Naive thymus-derived CD4-positive, alpha-beta T cell (primary cell): Measurements from ENCODE around the gene CNOT2. TPM values are rescaled to one million over a fixed set of nuclear protein-coding genes. Genes with fewer than 3 reads are reported as not detected.

Experiments used
- ATAC-seq: fragments of 150-1000 bp; cut with Tn5 transposase; 2 replicates; pipeline ENCODE4 v1.10.0; 2021; ENCODE audit warnings: mild to moderate bottlenecking, moderate library complexity
- CTCF ChIA-PET: fragments of 350-600 bp; sonication (Branson Sonifier 250); formaldehyde crosslinking; loops from one replicate; lab custom pipeline; 2021; ENCODE audit warnings: antibody characterized with exemption; lab: Charles Lee
- POLR2A ChIA-PET: fragments of 350-600 bp; sonication (Branson Sonifier 250); formaldehyde crosslinking; loops from one replicate; lab custom pipeline; 2021; ENCODE audit warnings: antibody characterized with exemption, inconsistent platforms; lab: Charles Lee
- DNase-seq, 9 donors: peaks; one replicate each; pipeline versions ENCODE4 v3.0.0 to v3.0.0-alpha.2; 2020 to 2022; ENCODE audit warnings: mixed read lengths in 1 of 9
- H3K27ac ChIP-seq: one replicate; pipeline ENCODE4 v1.7.0; 2013; ENCODE audit warnings: mild to moderate bottlenecking, low read depth, low read length, moderate library complexity
- H3K27me3 ChIP-seq, 2 donors: one replicate each; pipeline ENCODE4 v1.7.0; 2013; ENCODE audit warnings: low read length in 2 of 2, mild to moderate bottlenecking in 2 of 2, moderate library complexity in 2 of 2; ENCODE audit not compliant: control insufficient read depth in 2 of 2, insufficient read depth in 2 of 2
- H3K36me3 ChIP-seq, 3 experiments: 1 replicate in 2 of 3; 2 replicates in 1 of 3; pipeline ENCODE4 v1.7.0; 2013; ENCODE audit warnings: low read length in 3 of 3, mild to moderate bottlenecking in 3 of 3, moderate library complexity in 1 of 3; ENCODE audit not compliant: insufficient read depth in 3 of 3, control insufficient read depth in 2 of 3
- H3K4me1 ChIP-seq, 2 donors: one replicate each; pipeline ENCODE4 v1.7.0; 2013; ENCODE audit warnings: low read length in 2 of 2, mild to moderate bottlenecking in 2 of 2, moderate library complexity in 1 of 2; ENCODE audit not compliant: control insufficient read depth in 2 of 2, insufficient read depth in 2 of 2
- H3K4me3 ChIP-seq: 2 replicates; pipeline ENCODE4 v1.7.0; 2013; ENCODE audit warnings: mild to moderate bottlenecking, low read length
- H3K9me3 ChIP-seq, 3 experiments: 1 replicate in 2 of 3; 2 replicates in 1 of 3; pipeline ENCODE4 v1.7.0; 2013; ENCODE audit warnings: low read length in 3 of 3; ENCODE audit not compliant: control insufficient read depth in 2 of 3
- H3K27ac Mint-ChIP-seq, 9 donors: one replicate each; pipeline ENCODE4 v1.8.0; 2020 to 2022; ENCODE audit warnings: mixed read lengths in 9 of 9, mild to moderate bottlenecking in 8 of 9, moderate library complexity in 5 of 9, inconsistent platforms in 2 of 9
- H3K27me3 Mint-ChIP-seq, 5 donors: one replicate each; pipeline ENCODE4 v1.8.0; 2021 to 2022; ENCODE audit warnings: mixed read lengths in 5 of 5, mild to moderate bottlenecking in 1 of 5
- H3K36me3 Mint-ChIP-seq, 5 donors: one replicate each; pipeline ENCODE4 v1.8.0; 2020 to 2022; ENCODE audit warnings: mixed read lengths in 5 of 5, mild to moderate bottlenecking in 3 of 5, inconsistent platforms in 1 of 5
- H3K4me1 Mint-ChIP-seq, 7 donors: one replicate each; pipeline ENCODE4 v1.8.0; 2020 to 2022; ENCODE audit warnings: mixed read lengths in 7 of 7, mild to moderate bottlenecking in 3 of 7, inconsistent platforms in 1 of 7
- H3K4me3 Mint-ChIP-seq, 10 donors: one replicate each; pipeline ENCODE4 v1.8.0; 2020 to 2022; ENCODE audit warnings: mild to moderate bottlenecking in 10 of 10, mixed read lengths in 10 of 10, moderate library complexity in 6 of 10, inconsistent platforms in 2 of 10
- H3K9me3 Mint-ChIP-seq, 11 donors: one replicate each; pipeline ENCODE4 v1.8.0; 2020 to 2022; ENCODE audit warnings: mixed read lengths in 11 of 11, mild to moderate bottlenecking in 4 of 11, inconsistent platforms in 1 of 11, moderate library complexity in 1 of 11
- intact Hi-C, 2 donors: fragments of 100-400 bp; cut with micrococcal nuclease; formaldehyde crosslinking; loops; one replicate each; pipeline ENCODE4 v1.15.1; 2023
- polyA plus RNA-seq, 2 donors: library from polyadenylated mRNA; unstranded; fragments of 300-500 nt; fragmentation: Illumina TruSeq; gene quantifications; one replicate each; pipeline ENCODE4 v1.2.3, GENCODE V29; 2021
- total RNA-seq, 6 experiments: library from RNA in 5 of 6; stranded (reverse) in 5 of 6; gene quantifications; 1 replicate in 5 of 6; 2 replicates in 1 of 6; pipeline ENCODE4 v1.2.3 and lab custom pipeline; 2021 to 2026

CNOT2 gene
- total and polyA plus RNA-seq, 7 experiments from 2014 or later: 76.2 to 144 (median 116) TPM

DNA sequence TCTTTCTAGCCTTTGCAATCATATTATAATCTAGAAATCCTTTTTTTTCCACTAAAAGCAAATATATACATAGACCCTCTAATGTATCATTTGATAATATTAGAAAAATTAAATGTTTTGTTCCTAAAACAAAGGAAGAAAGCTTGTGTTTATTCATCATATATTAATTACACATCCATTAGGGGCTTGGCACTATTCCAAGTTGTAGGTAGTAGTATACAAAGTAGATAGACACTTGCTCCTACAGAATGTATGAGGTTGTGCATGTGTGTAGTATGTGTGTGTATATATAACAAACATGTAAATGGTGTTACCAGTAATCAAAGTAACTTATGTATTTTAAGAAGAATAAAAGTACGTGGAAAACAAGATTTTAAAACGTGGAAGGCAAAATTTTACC lies 107.8 kb downstream of the CNOT2 start:
- Histone ChIP-seq H3K9me3 (no peaks in the 10 kb centered on the region), H3K27me3 (no peaks in the 10 kb centered on the region), H3K4me3 (no peak overlapping the region), H3K27ac (no peak overlapping the region), H3K4me1 (no peaks in the 10 kb centered on the region), H3K36me3 (peaks cover 0 to 10% (median 6%) of the 10 kb centered on the region in 3 experiments)
- Mint-ChIP-seq H3K4me3 (no peak overlapping the region), H3K36me3 (peaks cover 0 to 20% (median 8%) of the 10 kb centered on the region in 5 donors), H3K4me1 (peaks cover 0 to 21% (median 14%) of the 10 kb centered on the region in 7 donors), H3K9me3 (no peaks in the 10 kb centered on the region), H3K27me3 (no peaks in the 10 kb centered on the region), H3K27ac (no peak overlapping the region)
- CTCF ChIA-PET: no interaction called here
- POLR2A ChIA-PET: no interaction called here
- intact Hi-C loops: loop anchor here in 1 of 2 donors (2.0 to 5.0 kb wide), 2 partner anchors 14 to 44 kb away; no protein-coding TSS in a partner anchor
- ATAC-seq (no peak), DNase-seq (no peak)

GRCh38 chr12:70353780-70354660 lies 110.8 kb downstream of the CNOT2 start:
- H3K27ac ChIP-seq: no peak overlapping the region
- ATAC-seq: peak; percentile 29
- H3K27me3 Mint-ChIP-seq: no peaks in the 10 kb centered on the region
- H3K4me3 Mint-ChIP-seq: peak overlapping the region in 1 of 10 donors; percentile 32
- H3K4me1 ChIP-seq: no peaks in the 10 kb centered on the region
- no peaks in the 10 kb centered on the region for H3K9me3 Mint-ChIP-seq
- ChIA-PET CTCF (no interaction called here), POLR2A (interaction anchor here (0.9 kb wide), 1 partner anchor 37 kb away, joined by 3 read pairs; no protein-coding TSS in a partner anchor)
- DNase-seq: no peak
- H3K9me3 ChIP-seq: no peaks in the 10 kb centered on the region
- intact Hi-C loops: loop anchor here in 1 of 2 donors (5.0 kb wide), 1 partner anchor 47 kb away; no protein-coding TSS in a partner anchor
- peaks cover 0 to 12% (median 10%) of the 10 kb centered on the region in 5 donors for H3K36me3 Mint-ChIP-seq
- H3K36me3 ChIP-seq: peaks cover 0 to 6% (median 0%) of the 10 kb centered on the region in 3 experiments
- peak overlapping the region in 3 of 9 donors; percentile 52 to 67 (median 63) for H3K27ac Mint-ChIP-seq
- H3K4me3 ChIP-seq: no peak overlapping the region
- peaks cover 0 to 21% (median 14%) of the 10 kb centered on the region in 7 donors for H3K4me1 Mint-ChIP-seq
- H3K27me3 ChIP-seq: no peaks in the 10 kb centered on the region

DNA sequence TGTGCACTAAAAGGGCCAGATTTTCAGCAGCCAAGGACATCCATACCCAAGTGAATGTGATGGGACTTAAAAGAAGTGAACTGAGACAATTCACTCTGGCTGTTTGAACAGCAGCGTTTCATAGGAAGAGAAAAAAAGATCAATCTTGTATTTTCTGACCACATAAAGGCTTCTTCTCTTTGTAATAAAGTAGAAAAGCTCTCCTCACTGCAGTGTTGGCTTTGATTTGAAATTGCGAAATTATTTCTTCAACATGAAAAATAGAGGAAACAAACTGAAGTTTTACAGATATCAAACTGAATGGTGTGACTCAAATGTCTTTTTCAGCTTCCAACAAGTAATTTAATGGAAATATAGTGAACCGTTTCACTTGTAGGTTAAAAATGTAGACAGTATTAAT lies 111.6 kb downstream of the CNOT2 start:
- Histone ChIP-seq H3K27me3 (no peaks in the 10 kb centered on the region), H3K27ac (no peak overlapping the region), H3K9me3 (no peaks in the 10 kb centered on the region), H3K36me3 (peaks cover 0 to 6% (median 0%) of the 10 kb centered on the region in 3 experiments), H3K4me1 (no peaks in the 10 kb centered on the region), H3K4me3 (no peak overlapping the region)
- ChIA-PET CTCF (no interaction called here), POLR2A (interaction anchor here (0.9 kb wide), 1 partner anchor 36 kb away, joined by 3 read pairs; no protein-coding TSS in a partner anchor)
- Mint-ChIP-seq H3K36me3 (peaks cover 0 to 12% (median 10%) of the 10 kb centered on the region in 5 donors), H3K4me3 (peak overlapping the region in 1 of 10 donors; percentile 32), H3K27ac (peak overlapping the region in 5 of 9 donors; percentile 35 to 90 (median 63)), H3K27me3 (no peaks in the 10 kb centered on the region), H3K4me1 (peaks cover 0 to 21% (median 14%) of the 10 kb centered on the region in 7 donors), H3K9me3 (no peaks in the 10 kb centered on the region)
- peak; percentile 32 for ATAC-seq
- DNase-seq: peak in 5 of 9 donors; percentile 21 to 44 (median 34)
- intact Hi-C loops: loop anchor here in 1 of 2 donors (5.0 kb wide), 1 partner anchor 47 kb away; no protein-coding TSS in a partner anchor

- ChIA-PET POLR2A (interaction anchor here (0.6 to 1.9 kb wide), 2 partner anchors 10 to 201 kb away, joined by 3 to 4 read pairs; no protein-coding TSS in a partner anchor), CTCF (no interaction called here)
- DNase-seq: no peak
- no peak for ATAC-seq
- H3K27ac ChIP-seq: no peak overlapping the region
- peaks cover 0 to 6% (median 0%) of the 10 kb centered on the region in 3 experiments for H3K36me3 ChIP-seq
- H3K9me3 Mint-ChIP-seq: no peaks in the 10 kb centered on the region
- peaks cover 0 to 12% (median 10%) of the 10 kb centered on the region in 5 donors for H3K36me3 Mint-ChIP-seq
- no peaks in the 10 kb centered on the region for H3K4me1 ChIP-seq
- H3K4me3 ChIP-seq: no peak overlapping the region
- H3K27me3 Mint-ChIP-seq: no peaks in the 10 kb centered on the region
- no peaks in the 10 kb centered on the region for H3K27me3 ChIP-seq
- H3K4me1 Mint-ChIP-seq: peaks cover 0 to 21% (median 14%) of the 10 kb centered on the region in 7 donors
- intact Hi-C loops: no loop called here
- H3K9me3 ChIP-seq: no peaks in the 10 kb centered on the region
- no peak overlapping the region for H3K4me3 Mint-ChIP-seq
- no peak overlapping the region for H3K27ac Mint-ChIP-seq
These were observed 112.7 kb downstream of the CNOT2 start for GRCh38 chr12:70355972-70356371.

DNA sequence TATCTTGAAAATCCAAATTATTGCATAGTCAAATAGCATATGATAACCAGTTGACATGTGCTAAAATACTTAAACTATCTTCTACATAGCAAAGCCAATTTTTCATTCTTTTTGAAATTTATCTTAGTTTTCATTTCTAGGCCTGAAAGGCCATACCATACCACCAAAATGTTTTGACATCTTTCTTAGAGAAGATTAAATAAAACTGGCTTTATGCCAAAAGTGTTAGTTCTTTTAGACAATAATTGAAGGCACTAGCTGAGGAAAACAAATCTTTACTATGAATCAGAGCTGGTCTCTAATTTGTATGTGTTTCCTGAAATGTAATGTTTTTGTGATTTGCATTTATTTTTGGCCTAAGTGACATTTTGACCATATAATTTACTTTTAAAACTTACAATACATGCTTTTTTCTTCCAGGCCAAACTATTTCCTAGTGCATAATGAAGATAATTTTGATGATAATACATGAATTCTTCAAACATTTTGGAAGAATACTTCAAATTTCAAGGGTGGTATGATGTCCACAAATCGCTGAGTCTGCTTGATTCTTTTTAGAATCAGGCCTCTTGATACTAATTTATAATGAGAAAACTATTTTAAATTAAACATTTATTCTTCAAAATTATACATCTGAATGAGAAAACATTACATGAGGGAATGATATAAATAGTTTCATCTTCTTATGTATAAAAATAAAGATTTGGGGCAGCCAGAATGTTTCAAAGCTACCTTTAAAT lies 116.4 kb downstream of the CNOT2 start:
- intact Hi-C loops: loop anchor here (10.0 kb wide), 2 partner anchors 775 to 1125 kb away; partner anchors contain the start of genes CCT2 (in 2 of the 2) and CPSF6 (in 1 of the 2)
- H3K4me3 Mint-ChIP-seq: no peak overlapping the region
- ATAC-seq (no peak), DNase-seq (no peak)
- peaks cover 0 to 25% (median 0%) of the 10 kb centered on the region in 5 donors for H3K27me3 Mint-ChIP-seq
- peaks cover under 1 to 19% (median 16%) of the 10 kb centered on the region in 7 donors for H3K4me1 Mint-ChIP-seq
- ChIA-PET CTCF (no interaction called here), POLR2A (interaction anchor here (0.6 kb wide), 1 partner anchor 100 kb away, joined by 3 read pairs; no protein-coding TSS in a partner anchor)
- Histone ChIP-seq H3K4me1 (no peaks in the 10 kb centered on the region), H3K27me3 (no peaks in the 10 kb centered on the region), H3K36me3 (no peaks in the 10 kb centered on the region), H3K9me3 (no peaks in the 10 kb centered on the region), H3K4me3 (no peak overlapping the region), H3K27ac (no peak overlapping the region)
- H3K27ac Mint-ChIP-seq: no peak overlapping the region
- H3K36me3 Mint-ChIP-seq: peaks cover 0 to 3% (median 0%) of the 10 kb centered on the region in 5 donors
- no peaks in the 10 kb centered on the region for H3K9me3 Mint-ChIP-seq

DNA sequence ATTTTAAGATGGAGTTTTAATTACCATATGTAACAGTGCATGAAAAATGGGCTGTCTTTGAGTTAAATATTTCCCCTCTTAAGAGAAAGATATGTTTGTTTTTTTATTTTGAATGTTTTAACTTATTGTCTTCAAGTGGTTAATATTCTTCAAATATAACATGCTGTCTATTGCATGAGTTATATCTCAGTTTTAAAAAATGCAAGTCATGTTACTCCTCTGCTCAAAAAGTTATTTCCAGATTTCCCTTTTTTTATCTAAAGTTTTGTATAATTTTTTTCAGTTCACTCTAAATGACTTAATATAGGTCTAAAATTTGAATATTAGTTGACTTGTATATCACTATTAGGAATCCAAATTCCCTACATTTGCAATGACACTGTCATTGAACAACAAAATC lies 117.0 kb downstream of the CNOT2 start:
- DNase-seq (no peak), ATAC-seq (no peak)
- no peak overlapping the region for H3K27ac ChIP-seq
- H3K36me3 Mint-ChIP-seq: peaks cover 0 to 2% (median 0%) of the 10 kb centered on the region in 5 donors
- H3K9me3 Mint-ChIP-seq: no peaks in the 10 kb centered on the region
- peaks cover 4% of the 10 kb centered on the region in 2 donors for H3K4me1 ChIP-seq
- peaks cover 5 to 20% (median 17%) of the 10 kb centered on the region in 7 donors for H3K4me1 Mint-ChIP-seq
- peaks cover 0 to 31% (median 0%) of the 10 kb centered on the region in 5 donors for H3K27me3 Mint-ChIP-seq
- H3K36me3 ChIP-seq: no peaks in the 10 kb centered on the region
- H3K27ac Mint-ChIP-seq: peak overlapping the region in 1 of 9 donors; percentile 43
- H3K4me3 Mint-ChIP-seq: no peak overlapping the region
- peaks cover 0 to 4% of the 10 kb centered on the region in 2 donors for H3K27me3 ChIP-seq
- ChIA-PET CTCF (no interaction called here), POLR2A (no interaction called here)
- intact Hi-C loops: loop anchor here (10.0 kb wide), 2 partner anchors 775 to 1125 kb away; partner anchors contain the start of genes CCT2 (in 2 of the 2) and CPSF6 (in 1 of the 2)
- H3K9me3 ChIP-seq: no peaks in the 10 kb centered on the region
- H3K4me3 ChIP-seq: no peak overlapping the region
